Left lung (tissue), 10 donors: Measurements from ENCODE around the gene CPED1. TPM values are rescaled to one million over a fixed set of nuclear protein-coding genes. Genes with fewer than 3 reads are reported as not detected.

Experiments
- ATAC-seq: fragments of 200-7000 bp; cut with Tn5 transposase; one replicate; pipeline ENCODE4 v1.9.1; 2020; ENCODE audit warnings: moderate library complexity
- DNase-seq, 4 donors: peaks; one replicate each; pipeline ENCODE4 v3.0.0-alpha.2; 2013 to 2020
- H3K27ac ChIP-seq, 2 donors: fragments of 200-600 bp; sonication (generic) in 1 of 2; one replicate each; pipeline versions ENCODE4 v1.5.0 to v1.8.0; 2020 to 2021
- H3K27me3 ChIP-seq, 2 donors: fragments of 200-600 bp; sonication (generic) in 1 of 2; one replicate each; pipeline versions ENCODE4 v1.5.0 to v1.8.0; 2020 to 2021
- H3K36me3 ChIP-seq, 2 donors: fragments of 200-600 bp; sonication (generic) in 1 of 2; one replicate each; pipeline versions ENCODE4 v1.5.0 to v1.8.0; 2020 to 2021
- H3K4me1 ChIP-seq, 2 donors: fragments of 200-600 bp; one replicate each; pipeline ENCODE4 v1.8.0; 2021
- H3K4me3 ChIP-seq, 2 donors: fragments of 200-600 bp; sonication (generic) in 1 of 2; one replicate each; pipeline versions ENCODE4 v1.5.0 to v1.8.0; 2020 to 2021; ENCODE audit warnings: mild to moderate bottlenecking in 1 of 2
- H3K9me3 ChIP-seq, 2 donors: fragments of 200-600 bp; sonication (generic) in 1 of 2; one replicate each; pipeline versions ENCODE4 v1.5.0 to v1.8.0; 2020 to 2021
- intact Hi-C, 2 donors: fragments of 100-400 bp; cut with DNase I; formaldehyde crosslinking; loops; one replicate each; pipeline versions ENCODE4 v1.11.2 to v1.14.2; 2022
- polyA plus RNA-seq, 6 donors: library from polyadenylated mRNA; unstranded; fragments of 120-200 nt; gene quantifications; one replicate each; pipeline ENCODE4 v1.2.1, GENCODE V29; 2013; ENCODE audit not compliant: insufficient read length in 6 of 6
- total RNA-seq, 2 donors: library from RNA; stranded (reverse); fragmentation: NEBNext Ultra II Directional; extraction: Animal tissue kit (Norgen Biotek cat#: 25700); gene quantifications; one replicate each; pipeline ENCODE4 v1.2.1, GENCODE V29; 2021
- TF ChIP-seq, protein P1 (sequence below), 2 donors: fragments of 200-600 bp; sonication (generic) in 1 of 2; IDR thresholded peaks; one replicate each; pipeline versions ENCODE4 v1.5.0 to v1.8.0; 2021; ENCODE audit warnings: antibody characterized with exemption in 2 of 2
- donor health status: DM: no; HTN: yes; CAD: no.
- donor health status: DM: no; HTN: no; CAD: no.

CPED1 gene
- total and polyA plus RNA-seq, 8 donors, result 8.8 to 29.6 (median 22.8) TPM

DNA sequence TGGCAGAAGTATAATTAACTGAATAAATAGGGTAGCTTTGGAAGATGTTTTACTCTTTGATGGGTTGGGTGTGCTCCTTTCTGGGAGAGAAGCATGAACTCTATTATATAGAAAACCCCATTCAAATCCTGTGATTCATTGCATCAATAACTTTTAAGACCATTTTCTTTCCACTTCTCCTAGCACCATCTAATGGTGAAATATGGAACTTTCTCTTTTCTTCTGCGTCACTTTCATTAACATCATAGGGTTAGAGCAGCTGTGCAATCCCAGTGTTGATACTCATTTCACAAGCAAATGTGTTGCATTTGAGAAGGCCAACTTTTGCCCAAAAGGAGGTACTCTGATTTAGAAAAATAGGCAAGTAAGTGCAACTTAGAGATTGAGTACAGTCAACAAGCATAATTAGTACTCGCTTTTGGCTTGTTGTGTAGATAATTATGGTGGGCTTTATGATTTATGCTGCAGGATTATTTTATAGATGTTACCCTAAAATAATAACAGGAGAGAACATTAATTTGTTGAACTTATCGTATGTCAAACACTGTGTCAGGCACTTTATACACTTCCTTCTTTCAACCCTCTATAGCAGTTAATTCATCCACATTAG, 92.9 kb downstream of the CPED1 start:
- no peaks in the 10 kb centered on the region for H3K4me1 ChIP-seq
- intact Hi-C loops, result loop anchor here in 1 of 2 donors (2.0 kb wide), 1 partner anchor 95 kb away; no protein-coding TSS in a partner anchor
- no peaks in the 10 kb centered on the region for H3K27me3 ChIP-seq
- no peaks in the 10 kb centered on the region for H3K9me3 ChIP-seq
- H3K4me3 ChIP-seq, result no peak overlapping the region
- ATAC-seq (peak; percentile 85), DNase-seq (peak in 2 of 4 donors; percentile 57 to 74)
- TF ChIP-seq, protein P1, sequence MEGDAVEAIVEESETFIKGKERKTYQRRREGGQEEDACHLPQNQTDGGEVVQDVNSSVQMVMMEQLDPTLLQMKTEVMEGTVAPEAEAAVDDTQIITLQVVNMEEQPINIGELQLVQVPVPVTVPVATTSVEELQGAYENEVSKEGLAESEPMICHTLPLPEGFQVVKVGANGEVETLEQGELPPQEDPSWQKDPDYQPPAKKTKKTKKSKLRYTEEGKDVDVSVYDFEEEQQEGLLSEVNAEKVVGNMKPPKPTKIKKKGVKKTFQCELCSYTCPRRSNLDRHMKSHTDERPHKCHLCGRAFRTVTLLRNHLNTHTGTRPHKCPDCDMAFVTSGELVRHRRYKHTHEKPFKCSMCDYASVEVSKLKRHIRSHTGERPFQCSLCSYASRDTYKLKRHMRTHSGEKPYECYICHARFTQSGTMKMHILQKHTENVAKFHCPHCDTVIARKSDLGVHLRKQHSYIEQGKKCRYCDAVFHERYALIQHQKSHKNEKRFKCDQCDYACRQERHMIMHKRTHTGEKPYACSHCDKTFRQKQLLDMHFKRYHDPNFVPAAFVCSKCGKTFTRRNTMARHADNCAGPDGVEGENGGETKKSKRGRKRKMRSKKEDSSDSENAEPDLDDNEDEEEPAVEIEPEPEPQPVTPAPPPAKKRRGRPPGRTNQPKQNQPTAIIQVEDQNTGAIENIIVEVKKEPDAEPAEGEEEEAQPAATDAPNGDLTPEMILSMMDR (IDR thresholded peaks at IDR 0.05), result peak; percentile 66 to 67
- no peaks in the 10 kb centered on the region for H3K36me3 ChIP-seq
- H3K27ac ChIP-seq, result no peak overlapping the region

DNA sequence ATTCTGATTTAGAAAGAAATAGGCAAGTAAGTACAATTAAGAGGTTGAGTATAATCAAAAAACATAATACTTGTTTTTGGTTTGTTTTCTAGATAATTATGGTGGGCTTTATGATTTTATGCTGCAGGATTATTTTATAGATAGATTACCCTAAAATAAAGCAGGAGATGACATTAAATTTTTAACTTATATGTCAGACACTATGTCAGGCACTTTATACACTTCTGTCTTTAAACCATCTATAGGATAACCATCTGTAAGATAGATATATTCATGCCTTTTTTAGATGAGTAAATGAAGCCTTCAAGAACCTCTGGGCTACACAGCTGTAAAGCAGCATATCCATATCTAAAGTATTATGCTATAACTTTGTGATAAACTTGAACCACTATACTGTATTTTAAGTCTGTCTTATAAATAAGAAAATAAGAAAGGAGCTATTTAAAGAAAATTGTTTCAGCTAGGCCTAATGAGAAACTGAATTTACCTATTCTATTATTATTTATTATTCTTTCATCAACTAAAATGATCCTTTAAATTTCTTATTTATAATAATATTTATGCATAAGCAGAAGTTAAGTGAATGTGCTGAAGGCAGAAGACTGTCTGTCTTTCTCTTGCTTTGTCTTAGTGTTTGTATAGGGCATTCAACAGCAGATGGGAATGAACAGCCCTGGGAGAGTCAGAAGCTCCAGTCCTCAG, 94.0 kb downstream of the CPED1 start:
- TF ChIP-seq, protein P1 (IDR thresholded peaks at IDR 0.05), result no peak
- ATAC-seq, result no peak
- no peak overlapping the region for H3K27ac ChIP-seq

DNA sequence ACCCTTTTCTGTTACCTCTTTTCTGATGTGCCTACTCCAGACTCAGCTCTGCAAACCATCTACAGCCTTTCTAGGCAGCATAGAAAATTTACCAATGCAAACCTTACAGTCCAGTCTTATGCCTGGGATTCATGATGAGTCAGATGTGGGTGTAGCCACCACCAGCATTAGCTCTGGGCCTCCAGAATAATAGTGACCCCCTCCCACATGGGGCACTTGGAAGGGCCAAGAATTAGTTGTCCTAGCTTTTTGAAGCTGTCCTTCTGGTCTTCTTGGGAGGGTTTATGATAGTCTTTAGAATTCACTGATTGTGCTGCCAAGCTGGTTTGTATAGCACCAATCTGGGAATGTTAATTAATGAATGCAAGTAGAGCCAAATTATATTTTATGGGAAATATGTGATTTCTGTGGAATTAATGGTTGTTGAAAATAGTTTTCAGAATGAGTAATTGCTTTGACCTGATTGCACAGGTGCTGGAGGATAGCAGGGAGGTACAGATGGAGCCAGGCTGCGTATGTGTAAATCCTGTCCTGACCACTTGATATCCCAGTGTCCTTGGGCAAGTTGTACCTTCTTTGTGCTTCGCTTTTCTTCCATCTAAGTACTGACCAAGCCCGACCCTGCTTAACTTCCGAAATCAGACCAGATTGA, 94.8 kb downstream of the CPED1 start:
- TF ChIP-seq, protein P1 (IDR thresholded peaks at IDR 0.05), result no peak
- intact Hi-C loops, result no loop called here
- Histone ChIP-seq H3K9me3 (no peaks in the 10 kb centered on the region), H3K27ac (no peak overlapping the region), H3K36me3 (no peaks in the 10 kb centered on the region), H3K27me3 (no peaks in the 10 kb centered on the region), H3K4me3 (no peak overlapping the region), H3K4me1 (no peaks in the 10 kb centered on the region)
- ATAC-seq (peak; percentile 28), DNase-seq (no peak)

More for the DNA sequence above, 94.0 kb downstream of the CPED1 start:
- no peaks in the 10 kb centered on the region for H3K27me3 ChIP-seq
- no peaks in the 10 kb centered on the region for H3K9me3 ChIP-seq
- H3K36me3 ChIP-seq, result no peaks in the 10 kb centered on the region
- H3K4me1 ChIP-seq, result no peaks in the 10 kb centered on the region
- intact Hi-C loops, result no loop called here
- no peak overlapping the region for H3K4me3 ChIP-seq
- DNase-seq, result no peak

DNA sequence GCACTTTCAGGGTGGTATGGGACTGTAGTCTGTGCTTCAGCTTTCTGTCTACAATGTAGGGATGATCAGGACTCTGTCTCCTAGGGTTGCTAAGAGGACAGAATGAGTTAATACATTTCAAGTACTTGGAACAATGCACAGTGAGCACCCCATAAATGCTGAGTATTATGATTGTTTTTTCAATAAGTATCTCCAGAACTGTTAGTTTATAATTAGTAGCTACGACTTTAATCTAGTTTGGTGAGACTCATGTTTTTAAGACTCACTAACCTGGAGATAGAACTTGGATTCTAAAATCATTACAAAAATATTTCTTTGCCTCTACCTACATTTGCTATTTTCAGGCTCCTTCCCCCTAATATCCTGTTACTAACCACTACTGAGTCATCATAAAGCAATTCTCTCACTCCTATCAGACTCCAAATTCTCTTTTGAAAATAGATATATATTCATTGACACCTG, 95.3 kb downstream of the CPED1 start:
- TF ChIP-seq, protein P1 (IDR thresholded peaks at IDR 0.05), result no peak
- Histone ChIP-seq H3K4me3 (no peak overlapping the region), H3K27me3 (no peaks in the 10 kb centered on the region), H3K4me1 (no peaks in the 10 kb centered on the region), H3K27ac (no peak overlapping the region), H3K9me3 (no peaks in the 10 kb centered on the region), H3K36me3 (no peaks in the 10 kb centered on the region)
- ATAC-seq, result no peak
- intact Hi-C loops, result no loop called here
- DNase-seq, result no peak

DNA sequence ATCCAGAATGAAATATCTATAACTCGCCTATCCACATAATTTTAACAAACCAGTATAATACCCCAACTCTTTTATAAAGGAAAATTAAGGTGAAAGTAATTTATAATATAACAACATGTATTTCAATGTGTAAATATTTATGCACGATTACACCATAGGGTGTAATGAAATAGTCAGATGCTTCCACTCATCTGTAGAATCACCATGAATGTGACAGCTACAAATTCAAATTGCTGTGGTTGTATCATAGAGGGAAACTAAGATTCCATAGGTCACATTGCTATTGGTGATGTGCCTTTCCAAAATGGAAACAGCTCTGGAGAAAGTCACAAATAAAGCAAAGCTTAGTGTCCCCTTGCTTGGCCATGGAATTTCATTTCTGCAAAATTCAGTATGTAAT, 95.7 kb downstream of the CPED1 start:
- Histone ChIP-seq H3K9me3 (no peaks in the 10 kb centered on the region), H3K27ac (no peak overlapping the region), H3K27me3 (no peaks in the 10 kb centered on the region), H3K4me3 (no peak overlapping the region), H3K36me3 (no peaks in the 10 kb centered on the region), H3K4me1 (no peaks in the 10 kb centered on the region)
- TF ChIP-seq, protein P1 (IDR thresholded peaks at IDR 0.05), result no peak
- DNase-seq (no peak), ATAC-seq (no peak)
- intact Hi-C loops, result no loop called here
